IMR-90 (cell line): Measurements from ENCODE around the gene CALN1. TPM values are rescaled to one million over a fixed set of nuclear protein-coding genes. Genes with fewer than 3 reads are reported as not detected.

Experiments
- ATAC-seq: fragments of 200-7000 bp; cut with Tn5 transposase; 2 replicates; pipeline ENCODE4 v1.9.1; 2020; ENCODE audit warnings: low read depth, mild to moderate bottlenecking, moderate library complexity
- BruUV-seq: library from RNA; stranded (reverse); fragments of 400-500 nt; replicated peaks from 2 replicates; lab custom pipeline; 2021; lab: Mats Ljungman, UMichigan
- CTCF ChIA-PET: fragments of 300-600 bp; formaldehyde crosslinking; extraction: SDS; loops from one replicate; lab custom pipeline; 2021; ENCODE audit warnings: antibody characterized with exemption; lab: Yijun Ruan, JAX
- POLR2A ChIA-PET: fragments of 300-600 bp; sonication (Branson Sonifier 250); formaldehyde crosslinking; loops from one replicate; lab custom pipeline; 2022; ENCODE audit warnings: antibody characterized with exemption; ENCODE audit not compliant: unreplicated experiment; lab: Charles Lee
- DNase-seq: peaks from one replicate; pipeline ENCODE4 v3.0.0; 2013
- H2AFZ ChIP-seq: replicated peaks from 2 replicates; pipeline ENCODE3; 2013; ENCODE audit warnings: low read length, mild to moderate bottlenecking; ENCODE audit not compliant: poor library complexity
- H2AK5ac ChIP-seq: 2 replicates; pipeline ENCODE4 v1.6.1; 2013; ENCODE audit warnings: low read depth, low read length, inconsistent platforms
- H2AK9ac ChIP-seq: replicated peaks from 2 replicates; pipeline ENCODE3; 2013; ENCODE audit warnings: mild to moderate bottlenecking, low read depth, low read length, moderate library complexity; ENCODE audit not compliant: poor library complexity
- H2BK120ac ChIP-seq: 2 replicates; pipeline ENCODE4 v1.6.1; 2013; ENCODE audit warnings: low read depth, low read length, inconsistent platforms
- H2BK15ac ChIP-seq: 3 replicates; pipeline ENCODE4 v1.6.1; 2013; ENCODE audit warnings: low read depth, low read length, inconsistent platforms
- H2BK20ac ChIP-seq: 2 replicates; pipeline ENCODE4 v1.6.1; 2013; ENCODE audit warnings: low read depth, mild to moderate bottlenecking, inconsistent platforms, low read length, moderate library complexity
- H2BK5ac ChIP-seq: 2 replicates; pipeline ENCODE4 v1.6.1; 2013; ENCODE audit warnings: mild to moderate bottlenecking, low read depth, low read length, inconsistent platforms; ENCODE audit not compliant: poor library complexity, severe bottlenecking
- H3K14ac ChIP-seq: replicated peaks from 2 replicates; pipeline ENCODE4 v1.6.1; 2013; ENCODE audit warnings: low read depth, low read length, inconsistent platforms
- H3K18ac ChIP-seq: 2 replicates; pipeline ENCODE4 v1.6.1; 2013; ENCODE audit warnings: low read depth, low read length, control low read depth
- H3K23ac ChIP-seq: 2 replicates; pipeline ENCODE4 v1.6.1; 2013; ENCODE audit warnings: low read depth, low read length, inconsistent platforms
- H3K27ac ChIP-seq: 2 replicates; pipeline ENCODE4 v1.5.1; 2013; ENCODE audit warnings: mild to moderate bottlenecking, control low read depth, low read length; ENCODE audit not compliant: insufficient read depth
- H3K27me3 ChIP-seq: 2 replicates; pipeline ENCODE4 v1.6.1; 2013; ENCODE audit warnings: low read length; ENCODE audit not compliant: control insufficient read depth, insufficient read depth
- H3K36me3 ChIP-seq: 2 replicates; pipeline ENCODE4 v1.6.1; 2013; ENCODE audit warnings: low read length, mixed read lengths; ENCODE audit not compliant: control insufficient read depth, insufficient read depth
- H3K4ac ChIP-seq: 2 replicates; pipeline ENCODE4 v1.6.1; 2013; ENCODE audit warnings: low read depth, low read length, inconsistent platforms
- H3K4me1 ChIP-seq: 2 replicates; pipeline ENCODE4 v1.6.1; 2013; ENCODE audit warnings: low read length, mixed read lengths; ENCODE audit not compliant: control insufficient read depth, insufficient read depth
- H3K4me2 ChIP-seq: 2 replicates; pipeline ENCODE4 v1.6.1; 2013; ENCODE audit warnings: low read depth, mild to moderate bottlenecking, control low read depth, low read length, moderate library complexity
- H3K4me3 ChIP-seq: 2 replicates; pipeline ENCODE4 v1.5.1; 2013; ENCODE audit warnings: low read depth, mild to moderate bottlenecking, control low read depth, low read length, moderate library complexity; ENCODE audit not compliant: insufficient read depth
- H3K56ac ChIP-seq: 2 replicates; pipeline ENCODE4 v1.6.1; 2013; ENCODE audit warnings: low read length, inconsistent platforms; ENCODE audit not compliant: insufficient read depth; ENCODE audit errors: extremely low read depth
- H3K79me1 ChIP-seq, 2 experiments: 2 replicates each; pipeline ENCODE4 v1.6.1; 2013; ENCODE audit warnings: low read length in 2 of 2, inconsistent platforms in 1 of 2, low read depth in 1 of 2
- H3K9ac ChIP-seq: 2 replicates; pipeline ENCODE4 v1.6.1; 2013; ENCODE audit warnings: low read depth, low read length, control low read depth
- H3K9me1 ChIP-seq: 2 replicates; pipeline ENCODE4 v1.6.1; 2013; ENCODE audit warnings: low read length, inconsistent platforms; ENCODE audit not compliant: insufficient read depth
- H3K9me3 ChIP-seq: 2 replicates; pipeline ENCODE4 v1.6.1; 2013; ENCODE audit warnings: low read length; ENCODE audit not compliant: control insufficient read depth, insufficient read depth
- H4K20me1 ChIP-seq: 2 replicates; pipeline ENCODE4 v1.6.1; 2013; ENCODE audit warnings: low read length, inconsistent platforms; ENCODE audit not compliant: insufficient read depth
- H4K5ac ChIP-seq: 2 replicates; pipeline ENCODE4 v1.6.1; 2013; ENCODE audit warnings: mild to moderate bottlenecking, low read depth, low read length, control low read depth
- H4K8ac ChIP-seq, 2 experiments: 2 replicates each; pipeline ENCODE4 v1.6.1; 2013; ENCODE audit warnings: low read depth in 2 of 2, low read length in 2 of 2, control low read depth in 1 of 2, inconsistent platforms in 1 of 2
- H4K91ac ChIP-seq: 2 replicates; pipeline ENCODE4 v1.6.1; 2013; ENCODE audit warnings: low read depth, low read length, inconsistent platforms; ENCODE audit not compliant: insufficient read depth
- BHLHE40 ChIP-seq: fragments of 150-350 bp; IDR thresholded peaks from 2 replicates; pipeline ENCODE4 v1.6.1; 2016; ENCODE audit warnings: mild to moderate bottlenecking, low read depth, low read length
- CEBPB ChIP-seq: IDR thresholded peaks from 2 replicates; pipeline ENCODE4 v1.6.1; 2012; ENCODE audit warnings: low read depth, low read length, improper control_type of control experiment
- CHD1 ChIP-seq: IDR thresholded peaks from 2 replicates; pipeline ENCODE4 v1.6.1; 2012; ENCODE audit warnings: low read depth, low read length, improper control_type of control experiment
- FOS ChIP-seq: fragments of 150-350 bp; IDR thresholded peaks from 2 replicates; pipeline ENCODE4 v1.6.1; 2016; ENCODE audit warnings: low read depth, low read length
- MAFK ChIP-seq: IDR thresholded peaks from 2 replicates; pipeline ENCODE4 v1.6.1; 2012; ENCODE audit warnings: low read depth, low read length, improper control_type of control experiment
- MAZ ChIP-seq: IDR thresholded peaks from 2 replicates; pipeline ENCODE4 v1.6.1; 2012; ENCODE audit warnings: low read depth, mild to moderate bottlenecking, low read length, improper control_type of control experiment, moderate library complexity, borderline replicate concordance
- MXI1 ChIP-seq: IDR thresholded peaks from 2 replicates; pipeline ENCODE4 v1.6.1; 2012; ENCODE audit warnings: low read depth, mild to moderate bottlenecking, low read length, moderate library complexity, borderline replicate concordance
- NFE2L2 ChIP-seq: fragments of 150-350 bp; IDR thresholded peaks from 2 replicates; pipeline ENCODE4 v1.6.1; 2016; ENCODE audit warnings: low read depth, mild to moderate bottlenecking, low read length
- POLR2A ChIP-seq: IDR thresholded peaks from 2 replicates; pipeline ENCODE4 v1.6.1; 2012; ENCODE audit warnings: mild to moderate bottlenecking, low read depth, low read length
- RAD21 ChIP-seq: IDR thresholded peaks from 2 replicates; pipeline ENCODE4 v1.6.1; 2012; ENCODE audit warnings: low read length, improper control_type of control experiment
- RCOR1 ChIP-seq: IDR thresholded peaks from 2 replicates; pipeline ENCODE4 v1.6.1; 2012; ENCODE audit warnings: mild to moderate bottlenecking, low read length, improper control_type of control experiment; ENCODE audit not compliant: insufficient replicate concordance
- RFX5 ChIP-seq: IDR thresholded peaks from 2 replicates; pipeline ENCODE4 v1.8.0; 2012; ENCODE audit warnings: low read depth, mild to moderate bottlenecking, low read length, moderate library complexity
- SMC3 ChIP-seq: fragments of 150-350 bp; IDR thresholded peaks from 2 replicates; pipeline ENCODE4 v1.6.1; 2016; ENCODE audit warnings: low read depth, mild to moderate bottlenecking, antibody characterized with exemption, low read length, moderate library complexity
- USF2 ChIP-seq: fragments of 150-350 bp; IDR thresholded peaks from 2 replicates; pipeline ENCODE4 v1.6.1; 2017; ENCODE audit warnings: mild to moderate bottlenecking, antibody characterized with exemption, low read length, low read depth
- WGBS, 2 experiments: methylation state at CpG; one replicate each; pipeline versions ENCODE4 v1.1.5 to v1.1.7; 2013; ENCODE audit warnings: missing lambda C conversion rate in 2 of 2; ENCODE audit not compliant: insufficient read length in 1 of 2; ENCODE audit errors: extremely low coverage in 2 of 2; 5-methylcytosine and 5-hydroxymethylcytosine counted together
- dilution Hi-C: fragments of 300-500 bp; cut with HindIII; formaldehyde crosslinking; loops from one replicate; pipeline ENCODE4 v1.14.3; 2018; ENCODE audit warnings: low sequenced_read_pairs; ENCODE audit not compliant: unreplicated experiment
- in situ Hi-C: fragments of 300-500 bp; cut with MboI; formaldehyde crosslinking; loops from 3 replicates; pipeline ENCODE4 v1.14.3; 2019; ENCODE audit warnings: low sequenced_read_pairs, inconsistent platforms, mixed read lengths
- intact Hi-C: fragments of 100-400 bp; cut with micrococcal nuclease; formaldehyde crosslinking; loops from 2 replicates; pipeline ENCODE4 v1.10.0; 2022
- polyA plus RNA-seq, 3 experiments: library from polyadenylated mRNA; depleted of rRNA; stranded (reverse); fragments of >200 nt; gene quantifications; 2 replicates each; pipeline ENCODE4 v1.2.3, GENCODE V29; 2012; ENCODE audit warnings: low replicate concordance in 1 of 3
- total RNA-seq: library from RNA; depleted of rRNA; stranded (reverse); fragments of >200 nt; gene quantifications from 2 replicates; pipeline ENCODE4 v1.2.3, GENCODE V29; 2012
- TF ChIP-seq, protein P1 (sequence below): conservative IDR thresholded peaks from 2 replicates; pipeline ENCODE4 v1.5.1; 2012; ENCODE audit warnings: mild to moderate bottlenecking, low read depth, low read length, improper control_type of control experiment
- TF ChIP-seq, protein P2 (sequence below): fragments of 150-350 bp; IDR thresholded peaks from 2 replicates; pipeline ENCODE4 v1.6.1; 2016; ENCODE audit warnings: low read depth, mild to moderate bottlenecking, low read length, moderate library complexity, borderline replicate concordance

Gene CALN1
- total and polyA plus RNA-seq, 2 of the 4 experiments (the other 2 are of a cell fraction), result not detected

- H3K79me1 ChIP-seq, result no peaks in the 10 kb centered on the region
- H2AK5ac ChIP-seq, result no peak overlapping the region
- ATAC-seq (no peak), DNase-seq (no peak)
- H2AK9ac ChIP-seq, result no peak overlapping the region
- H3K27ac ChIP-seq, result no peak overlapping the region
- in situ Hi-C loops (no loop called here), intact Hi-C loops (loop anchor here (10.0 kb wide), 1 partner anchor 1433 kb away; no protein-coding TSS in a partner anchor), dilution Hi-C loops (no loop called here)
- H3K4me3 ChIP-seq, result no peak overlapping the region
- no CpG with 5 or more reads among the region's 2 CpGs for WGBS, 2 experiments
- H3K9ac ChIP-seq, result no peak overlapping the region
- H3K9me1 ChIP-seq, result no peaks in the 10 kb centered on the region
- no peak overlapping the region for H3K18ac ChIP-seq
- no peaks in the 10 kb centered on the region for H4K20me1 ChIP-seq
- ChIA-PET CTCF (no interaction called here), POLR2A (no interaction called here)
- no peak overlapping the region for H2BK5ac ChIP-seq
- H3K14ac ChIP-seq, result no peak overlapping the region
- H4K8ac ChIP-seq, result no peak overlapping the region
- TF ChIP-seq RAD21, result no peak
- TF ChIP-seq MAZ, result no peak
- no peak for TF ChIP-seq USF2
- no peak for TF ChIP-seq MXI1
- TF ChIP-seq POLR2A, result no peak
- no peak for TF ChIP-seq FOS
- no peak for TF ChIP-seq SMC3
- no peak for TF ChIP-seq RCOR1
- TF ChIP-seq MAFK, result no peak
- no peak for TF ChIP-seq BHLHE40
- TF ChIP-seq, protein P1, sequence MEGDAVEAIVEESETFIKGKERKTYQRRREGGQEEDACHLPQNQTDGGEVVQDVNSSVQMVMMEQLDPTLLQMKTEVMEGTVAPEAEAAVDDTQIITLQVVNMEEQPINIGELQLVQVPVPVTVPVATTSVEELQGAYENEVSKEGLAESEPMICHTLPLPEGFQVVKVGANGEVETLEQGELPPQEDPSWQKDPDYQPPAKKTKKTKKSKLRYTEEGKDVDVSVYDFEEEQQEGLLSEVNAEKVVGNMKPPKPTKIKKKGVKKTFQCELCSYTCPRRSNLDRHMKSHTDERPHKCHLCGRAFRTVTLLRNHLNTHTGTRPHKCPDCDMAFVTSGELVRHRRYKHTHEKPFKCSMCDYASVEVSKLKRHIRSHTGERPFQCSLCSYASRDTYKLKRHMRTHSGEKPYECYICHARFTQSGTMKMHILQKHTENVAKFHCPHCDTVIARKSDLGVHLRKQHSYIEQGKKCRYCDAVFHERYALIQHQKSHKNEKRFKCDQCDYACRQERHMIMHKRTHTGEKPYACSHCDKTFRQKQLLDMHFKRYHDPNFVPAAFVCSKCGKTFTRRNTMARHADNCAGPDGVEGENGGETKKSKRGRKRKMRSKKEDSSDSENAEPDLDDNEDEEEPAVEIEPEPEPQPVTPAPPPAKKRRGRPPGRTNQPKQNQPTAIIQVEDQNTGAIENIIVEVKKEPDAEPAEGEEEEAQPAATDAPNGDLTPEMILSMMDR, result no peak
- TF ChIP-seq RFX5, result no peak
- no peak for TF ChIP-seq NFE2L2
- no peak for TF ChIP-seq CHD1
- TF ChIP-seq CEBPB, result no peak
- TF ChIP-seq, protein P2, sequence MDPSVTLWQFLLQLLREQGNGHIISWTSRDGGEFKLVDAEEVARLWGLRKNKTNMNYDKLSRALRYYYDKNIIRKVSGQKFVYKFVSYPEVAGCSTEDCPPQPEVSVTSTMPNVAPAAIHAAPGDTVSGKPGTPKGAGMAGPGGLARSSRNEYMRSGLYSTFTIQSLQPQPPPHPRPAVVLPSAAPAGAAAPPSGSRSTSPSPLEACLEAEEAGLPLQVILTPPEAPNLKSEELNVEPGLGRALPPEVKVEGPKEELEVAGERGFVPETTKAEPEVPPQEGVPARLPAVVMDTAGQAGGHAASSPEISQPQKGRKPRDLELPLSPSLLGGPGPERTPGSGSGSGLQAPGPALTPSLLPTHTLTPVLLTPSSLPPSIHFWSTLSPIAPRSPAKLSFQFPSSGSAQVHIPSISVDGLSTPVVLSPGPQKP, result no peak
- H2BK120ac ChIP-seq, result no peak overlapping the region
- H2AFZ ChIP-seq, result no peak overlapping the region
- H3K4ac ChIP-seq, result no peak overlapping the region
- H3K4me2 ChIP-seq, result no peak overlapping the region
- H3K36me3 ChIP-seq, result no peaks in the 10 kb centered on the region
- H2BK15ac ChIP-seq, result no peak overlapping the region
- H4K91ac ChIP-seq, result no peak overlapping the region
- H3K4me1 ChIP-seq, result no peaks in the 10 kb centered on the region
- no peak overlapping the region for H2BK20ac ChIP-seq
- BruUV-seq, result no TSS peak
- H3K9me3 ChIP-seq, result peaks cover 15% of the 10 kb centered on the region
- no peak overlapping the region for H4K5ac ChIP-seq
- H3K56ac ChIP-seq, result no peak overlapping the region
- no peak overlapping the region for H3K23ac ChIP-seq
- H3K27me3 ChIP-seq, result no peaks in the 10 kb centered on the region
Observed at GRCh38 chr7:72268090-72268489, 144.0 kb downstream of the CALN1 start.
